Measurements from ENCODE around the gene OR13J1. TPM values are rescaled to one million over a fixed set of nuclear protein-coding genes. Genes with fewer than 3 reads are reported as not detected.

The OR13J1 gene, protein sequence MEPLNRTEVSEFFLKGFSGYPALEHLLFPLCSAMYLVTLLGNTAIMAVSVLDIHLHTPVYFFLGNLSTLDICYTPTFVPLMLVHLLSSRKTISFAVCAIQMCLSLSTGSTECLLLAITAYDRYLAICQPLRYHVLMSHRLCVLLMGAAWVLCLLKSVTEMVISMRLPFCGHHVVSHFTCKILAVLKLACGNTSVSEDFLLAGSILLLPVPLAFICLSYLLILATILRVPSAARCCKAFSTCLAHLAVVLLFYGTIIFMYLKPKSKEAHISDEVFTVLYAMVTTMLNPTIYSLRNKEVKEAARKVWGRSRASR
- total RNA-seq (not detected), polyA plus RNA-seq (not detected)
- long read RNA-seq, donor 1, result 0 reads
- long read RNA-seq, donor 2, result 0 reads
- long read RNA-seq, donor 3, result 0 reads

DNA sequence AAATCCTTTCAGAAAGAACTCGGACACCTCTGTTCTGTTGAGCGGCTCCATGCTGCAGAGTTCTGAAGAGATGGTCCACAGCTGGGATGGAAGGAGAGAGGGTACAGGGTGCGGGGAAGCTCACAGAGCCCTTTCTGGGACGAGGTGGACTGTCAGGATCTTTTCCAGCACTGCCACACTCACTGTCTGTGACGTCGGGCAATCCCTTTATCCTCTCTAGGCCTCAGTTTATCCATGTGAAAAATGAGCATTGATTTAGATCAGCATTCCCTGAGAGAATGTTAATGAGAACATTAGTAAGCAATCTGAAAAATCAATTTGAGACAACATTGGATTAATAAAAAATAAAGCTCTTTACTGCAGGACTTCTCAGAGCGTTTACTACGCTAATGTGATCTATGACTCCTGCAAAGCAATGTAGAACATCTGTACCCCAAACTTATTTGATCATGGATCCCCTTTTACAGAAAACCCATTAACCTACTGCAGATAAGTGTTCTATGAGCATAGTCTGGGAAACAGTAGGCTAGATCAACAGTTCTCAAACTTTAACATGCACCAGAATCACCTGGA is at the start of gene OR13J1:
Gene OR13J1, minus strand, starts transcription at position 51 of the 573 bp plus-strand sequence. Its CDS starts 0 bp downstream, at position 51.
- H3K36me3 ChIP-seq, result no peaks in the 10 kb centered on the region
- H3K27ac ChIP-seq, result no peak within 1 kb of the TSS
- H3K9me3 ChIP-seq, result no peaks in the 10 kb centered on the region
- TF ChIP-seq, protein P1, sequence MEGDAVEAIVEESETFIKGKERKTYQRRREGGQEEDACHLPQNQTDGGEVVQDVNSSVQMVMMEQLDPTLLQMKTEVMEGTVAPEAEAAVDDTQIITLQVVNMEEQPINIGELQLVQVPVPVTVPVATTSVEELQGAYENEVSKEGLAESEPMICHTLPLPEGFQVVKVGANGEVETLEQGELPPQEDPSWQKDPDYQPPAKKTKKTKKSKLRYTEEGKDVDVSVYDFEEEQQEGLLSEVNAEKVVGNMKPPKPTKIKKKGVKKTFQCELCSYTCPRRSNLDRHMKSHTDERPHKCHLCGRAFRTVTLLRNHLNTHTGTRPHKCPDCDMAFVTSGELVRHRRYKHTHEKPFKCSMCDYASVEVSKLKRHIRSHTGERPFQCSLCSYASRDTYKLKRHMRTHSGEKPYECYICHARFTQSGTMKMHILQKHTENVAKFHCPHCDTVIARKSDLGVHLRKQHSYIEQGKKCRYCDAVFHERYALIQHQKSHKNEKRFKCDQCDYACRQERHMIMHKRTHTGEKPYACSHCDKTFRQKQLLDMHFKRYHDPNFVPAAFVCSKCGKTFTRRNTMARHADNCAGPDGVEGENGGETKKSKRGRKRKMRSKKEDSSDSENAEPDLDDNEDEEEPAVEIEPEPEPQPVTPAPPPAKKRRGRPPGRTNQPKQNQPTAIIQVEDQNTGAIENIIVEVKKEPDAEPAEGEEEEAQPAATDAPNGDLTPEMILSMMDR (IDR thresholded peaks at IDR 0.05), result no peak
- TF ChIP-seq EP300 (IDR thresholded peaks at IDR 0.05) (no peak), POLR2A (IDR thresholded peaks at IDR 0.05) (no peak)
- DNase-seq, result no peak
- no peak within 1 kb of the TSS for H3K4me3 ChIP-seq
- WGBS, 3 donors, result 86 to 94% (median 90%) methylated on average over 8 of the region's 8 CpGs
- no peaks in the 10 kb centered on the region for H3K27me3 ChIP-seq
- intact Hi-C loops (cut with DNase I), result no loop called here
- H3K4me1 ChIP-seq (ENCODE audit: insufficient read depth), result no peaks in the 10 kb centered on the region

DNA sequence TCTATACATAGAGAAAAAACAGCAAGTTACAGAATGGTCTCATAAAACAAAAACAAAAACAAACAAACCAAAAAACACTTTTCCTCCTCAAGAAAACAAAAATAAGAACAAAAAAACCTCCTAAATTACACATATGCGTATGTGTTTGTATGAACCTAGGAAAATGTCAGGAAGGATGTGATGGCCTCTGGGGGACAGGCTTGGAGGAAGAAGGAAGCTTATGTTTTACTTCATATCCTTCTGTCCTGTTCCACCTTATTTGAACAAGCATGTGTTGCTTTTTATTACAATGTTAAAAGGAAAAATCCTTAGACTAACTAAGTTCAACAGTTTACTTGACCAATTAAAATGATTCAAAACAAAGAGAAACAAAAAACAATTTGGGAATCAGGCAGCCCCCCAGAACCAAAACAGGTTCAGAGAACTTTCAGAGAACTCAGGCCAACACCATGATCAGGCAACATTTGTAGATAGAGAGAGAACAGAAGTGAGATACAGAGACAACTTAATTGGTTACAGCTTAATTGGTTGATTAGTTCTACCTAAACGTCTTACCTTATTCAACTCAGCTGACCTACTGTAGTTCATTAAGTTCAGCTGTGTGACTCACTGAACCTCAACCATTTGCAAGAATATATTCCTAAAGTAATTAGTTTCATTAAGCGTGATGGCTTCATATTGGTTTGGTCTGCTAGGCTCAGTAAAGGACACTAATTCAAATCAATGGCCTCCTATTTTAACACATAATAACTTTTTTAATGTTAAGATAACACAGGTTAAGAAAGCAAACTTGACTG is 49.2 kb upstream of the OR13J1 start:
- Histone ChIP-seq H3K27me3 (no peaks in the 10 kb centered on the region), H3K4me3 (no peak overlapping the region), H3K9me3 (no peaks in the 10 kb centered on the region), H3K4me1 (ENCODE audit: insufficient read depth) (peaks cover 3% of the 10 kb centered on the region), H3K36me3 (no peaks in the 10 kb centered on the region), H3K27ac (no peak overlapping the region)
- intact Hi-C loops (cut with DNase I), result no loop called here
- WGBS, 3 donors, result 72 to 85% (median 79%) methylated on average over 3 of the region's 3 CpGs
- no peak for DNase-seq
- TF ChIP-seq EP300 (IDR thresholded peaks at IDR 0.05), result no peak
- TF ChIP-seq, protein P1 (IDR thresholded peaks at IDR 0.05), result no peak
- no peak for TF ChIP-seq POLR2A (IDR thresholded peaks at IDR 0.05)

- no peak overlapping the region for H3K4me3 ChIP-seq
- no peak overlapping the region for H3K27ac ChIP-seq
- DNase-seq, result no peak
- WGBS, 3 donors, result 76 to 87% (median 84%) methylated on average over 3 of the region's 3 CpGs
- TF ChIP-seq EP300 (IDR thresholded peaks at IDR 0.05), result no peak
- TF ChIP-seq, protein P1 (IDR thresholded peaks at IDR 0.05), result no peak
- no peak for TF ChIP-seq POLR2A (IDR thresholded peaks at IDR 0.05)
- H3K9me3 ChIP-seq, result no peaks in the 10 kb centered on the region
- H3K4me1 ChIP-seq (ENCODE audit: insufficient read depth), result peaks cover 2% of the 10 kb centered on the region
- H3K27me3 ChIP-seq, result no peaks in the 10 kb centered on the region
- no peaks in the 10 kb centered on the region for H3K36me3 ChIP-seq
- intact Hi-C loops (cut with DNase I), result no loop called here
Observed at GRCh38 chr9:35918780-35919179, 48.6 kb upstream of the OR13J1 start.

DNA sequence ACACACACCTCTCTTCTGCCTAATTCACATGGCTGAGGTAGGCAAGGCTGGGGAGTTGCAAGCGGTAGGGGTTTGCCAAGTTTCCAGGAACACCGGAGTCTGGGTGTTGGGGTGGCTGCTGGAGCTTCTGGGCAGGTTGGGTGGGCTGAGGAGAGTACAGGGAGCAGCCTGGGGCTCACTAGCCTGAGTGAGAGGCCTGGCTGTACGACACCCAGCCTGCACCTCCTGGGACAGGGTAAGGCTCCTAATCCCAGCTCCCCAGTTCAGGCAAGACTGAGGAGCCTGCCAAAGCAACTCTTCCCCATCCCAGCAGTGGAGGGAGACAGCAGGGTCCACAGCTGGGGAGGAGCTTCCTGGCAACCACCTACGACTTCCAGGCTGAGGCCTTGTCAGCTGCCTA is 47.1 kb upstream of the OR13J1 start:
- 77 to 81% (median 81%) methylated on average over 4 of the region's 4 CpGs for WGBS, 3 donors
- no peaks in the 10 kb centered on the region for H3K36me3 ChIP-seq
- no peak overlapping the region for H3K27ac ChIP-seq
- H3K9me3 ChIP-seq, result no peaks in the 10 kb centered on the region
- no peaks in the 10 kb centered on the region for H3K27me3 ChIP-seq
- no peak for DNase-seq
- no peak overlapping the region for H3K4me3 ChIP-seq
- no peaks in the 10 kb centered on the region for H3K4me1 ChIP-seq (ENCODE audit: insufficient read depth)
- intact Hi-C loops (cut with DNase I), result no loop called here
- TF ChIP-seq EP300 (IDR thresholded peaks at IDR 0.05) (no peak), POLR2A (IDR thresholded peaks at IDR 0.05) (no peak)
- TF ChIP-seq, protein P1 (IDR thresholded peaks at IDR 0.05), result no peak

Data from ovary (tissue), 10 donors.